Measurements from ENCODE around the gene ZNF521. TPM values are rescaled to one million over a fixed set of nuclear protein-coding genes. Genes with fewer than 3 reads are reported as not detected.
A peak's percentile ranks its signal among the peaks of the same experiment; 100 is the strongest.

ZNF521 gene
- total RNA-seq, 1 donor from 2014 or later: 48.0 TPM

DNA sequence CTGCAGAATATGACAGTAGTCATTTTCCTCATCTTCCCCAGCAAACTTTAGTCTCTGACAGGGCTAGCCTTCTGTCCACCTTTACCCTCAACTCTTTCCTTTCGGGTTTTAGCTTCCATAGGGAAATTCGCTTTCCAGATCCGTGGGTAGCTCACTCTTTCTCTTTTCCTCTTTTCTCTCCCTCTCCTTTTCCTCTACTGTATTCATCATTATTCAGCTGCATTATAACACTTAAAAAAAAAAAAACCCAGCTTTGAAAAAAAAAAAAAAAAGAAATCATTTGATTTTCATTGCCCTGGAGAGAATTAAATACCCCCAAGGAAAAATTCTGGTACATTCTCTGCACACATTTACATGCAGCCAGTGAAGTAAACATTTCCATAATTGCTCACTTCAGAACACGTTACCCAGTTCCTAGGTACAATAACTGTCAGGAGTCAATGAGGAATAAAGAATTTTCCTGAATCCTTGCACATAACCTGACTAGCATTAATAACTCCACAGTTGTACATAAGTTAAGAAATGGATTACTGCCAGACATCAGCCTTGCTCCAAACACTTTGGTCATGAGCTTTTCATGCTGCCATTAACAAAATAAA lies 63.5 kb downstream of the ZNF521 start:
- no peak for DNase-seq (ENCODE audit: low read depth)
- Histone ChIP-seq H2AFZ (ENCODE audit: low read depth, low read length) (no peak overlapping the region), H3K9ac (ENCODE audit: low read length) (peak overlapping the region; percentile 59), H3K36me3 (ENCODE audit: insufficient read depth, low read length) (no peaks in the 10 kb centered on the region), H3K4me3 (ENCODE audit: insufficient read depth, low read depth, low read length) (peak overlapping the region; percentile 43), H3K4me2 (ENCODE audit: low read length) (peak overlapping the region; percentile 79), H3K79me2 (ENCODE audit: insufficient read depth, low read length) (no peaks in the 10 kb centered on the region), H3K9me3 (ENCODE audit: insufficient read depth, low read depth, low read length) (no peaks in the 10 kb centered on the region), H4K20me1 (ENCODE audit: insufficient read depth, low read length) (no peaks in the 10 kb centered on the region), H3K4me1 (ENCODE audit: insufficient read depth, low read length) (peaks cover 20% of the 10 kb centered on the region), H3K27ac (ENCODE audit: low read depth, low read length) (peak overlapping the region; percentile 86), H3K27me3 (ENCODE audit: insufficient read depth, low read length) (no peaks in the 10 kb centered on the region)
- Mint-ChIP-seq H3K27ac (ENCODE audit: unreplicated experiment) (peak overlapping the region; percentile 97), H3K4me1 (ENCODE audit: low read depth, unreplicated experiment) (peaks cover 13% of the 10 kb centered on the region), H3K9me3 (ENCODE audit: unreplicated experiment) (no peaks in the 10 kb centered on the region), H3K27me3 (ENCODE audit: low read depth, unreplicated experiment) (no peaks in the 10 kb centered on the region), H3K4me3 (ENCODE audit: unreplicated experiment) (no peak overlapping the region), H3K36me3 (ENCODE audit: low read depth, unreplicated experiment) (no peaks in the 10 kb centered on the region)
- no peak for FAIRE-seq
- TF ChIP-seq, protein P1, sequence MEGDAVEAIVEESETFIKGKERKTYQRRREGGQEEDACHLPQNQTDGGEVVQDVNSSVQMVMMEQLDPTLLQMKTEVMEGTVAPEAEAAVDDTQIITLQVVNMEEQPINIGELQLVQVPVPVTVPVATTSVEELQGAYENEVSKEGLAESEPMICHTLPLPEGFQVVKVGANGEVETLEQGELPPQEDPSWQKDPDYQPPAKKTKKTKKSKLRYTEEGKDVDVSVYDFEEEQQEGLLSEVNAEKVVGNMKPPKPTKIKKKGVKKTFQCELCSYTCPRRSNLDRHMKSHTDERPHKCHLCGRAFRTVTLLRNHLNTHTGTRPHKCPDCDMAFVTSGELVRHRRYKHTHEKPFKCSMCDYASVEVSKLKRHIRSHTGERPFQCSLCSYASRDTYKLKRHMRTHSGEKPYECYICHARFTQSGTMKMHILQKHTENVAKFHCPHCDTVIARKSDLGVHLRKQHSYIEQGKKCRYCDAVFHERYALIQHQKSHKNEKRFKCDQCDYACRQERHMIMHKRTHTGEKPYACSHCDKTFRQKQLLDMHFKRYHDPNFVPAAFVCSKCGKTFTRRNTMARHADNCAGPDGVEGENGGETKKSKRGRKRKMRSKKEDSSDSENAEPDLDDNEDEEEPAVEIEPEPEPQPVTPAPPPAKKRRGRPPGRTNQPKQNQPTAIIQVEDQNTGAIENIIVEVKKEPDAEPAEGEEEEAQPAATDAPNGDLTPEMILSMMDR (IDR thresholded peaks at IDR 0.05; ENCODE audit: insufficient read depth, low read depth, low read length): no peak
- no peak for TF ChIP-seq EZH2 (IDR thresholded peaks at IDR 0.05; ENCODE audit: insufficient read depth, low read length)

DNA sequence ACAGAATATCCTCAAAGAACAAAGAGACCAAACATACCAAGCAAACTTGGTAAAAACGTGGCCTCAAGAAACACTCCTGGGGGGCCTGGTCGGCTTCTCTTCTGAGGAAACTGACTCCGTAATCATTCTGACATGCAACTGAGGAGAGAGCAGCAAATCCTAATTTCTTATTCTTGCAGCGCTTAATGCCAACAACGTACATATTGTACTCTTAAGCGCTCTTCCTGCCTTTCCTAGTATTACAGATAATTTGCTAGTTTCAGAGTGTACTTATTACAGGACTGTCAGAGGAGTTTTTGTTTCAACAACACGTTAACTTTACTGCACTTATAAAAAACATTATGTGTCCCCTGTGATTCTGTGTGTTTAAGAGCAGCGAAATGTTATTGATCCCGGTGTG lies 64.9 kb downstream of the ZNF521 start:
- DNase-seq (ENCODE audit: low read depth) (no peak), FAIRE-seq (no peak)
- Histone ChIP-seq H3K9ac (ENCODE audit: low read length) (no peak overlapping the region), H3K27me3 (ENCODE audit: insufficient read depth, low read length) (no peaks in the 10 kb centered on the region), H3K4me2 (ENCODE audit: low read length) (no peak overlapping the region), H3K4me1 (ENCODE audit: insufficient read depth, low read length) (peaks cover 20% of the 10 kb centered on the region), H3K36me3 (ENCODE audit: insufficient read depth, low read length) (no peaks in the 10 kb centered on the region), H3K79me2 (ENCODE audit: insufficient read depth, low read length) (no peaks in the 10 kb centered on the region), H3K4me3 (ENCODE audit: insufficient read depth, low read depth, low read length) (no peak overlapping the region), H3K27ac (ENCODE audit: low read depth, low read length) (no peak overlapping the region), H3K9me3 (ENCODE audit: insufficient read depth, low read depth, low read length) (no peaks in the 10 kb centered on the region), H2AFZ (ENCODE audit: low read depth, low read length) (no peak overlapping the region), H4K20me1 (ENCODE audit: insufficient read depth, low read length) (no peaks in the 10 kb centered on the region)
- Mint-ChIP-seq H3K4me3 (ENCODE audit: unreplicated experiment) (no peak overlapping the region), H3K4me1 (ENCODE audit: low read depth, unreplicated experiment) (peaks cover 16% of the 10 kb centered on the region), H3K27me3 (ENCODE audit: low read depth, unreplicated experiment) (no peaks in the 10 kb centered on the region), H3K9me3 (ENCODE audit: unreplicated experiment) (no peaks in the 10 kb centered on the region), H3K27ac (ENCODE audit: unreplicated experiment) (no peak overlapping the region), H3K36me3 (ENCODE audit: low read depth, unreplicated experiment) (no peaks in the 10 kb centered on the region)
- TF ChIP-seq, protein P1 (IDR thresholded peaks at IDR 0.05; ENCODE audit: insufficient read depth, low read depth, low read length): no peak
- no peak for TF ChIP-seq EZH2 (IDR thresholded peaks at IDR 0.05; ENCODE audit: insufficient read depth, low read length)

DNA sequence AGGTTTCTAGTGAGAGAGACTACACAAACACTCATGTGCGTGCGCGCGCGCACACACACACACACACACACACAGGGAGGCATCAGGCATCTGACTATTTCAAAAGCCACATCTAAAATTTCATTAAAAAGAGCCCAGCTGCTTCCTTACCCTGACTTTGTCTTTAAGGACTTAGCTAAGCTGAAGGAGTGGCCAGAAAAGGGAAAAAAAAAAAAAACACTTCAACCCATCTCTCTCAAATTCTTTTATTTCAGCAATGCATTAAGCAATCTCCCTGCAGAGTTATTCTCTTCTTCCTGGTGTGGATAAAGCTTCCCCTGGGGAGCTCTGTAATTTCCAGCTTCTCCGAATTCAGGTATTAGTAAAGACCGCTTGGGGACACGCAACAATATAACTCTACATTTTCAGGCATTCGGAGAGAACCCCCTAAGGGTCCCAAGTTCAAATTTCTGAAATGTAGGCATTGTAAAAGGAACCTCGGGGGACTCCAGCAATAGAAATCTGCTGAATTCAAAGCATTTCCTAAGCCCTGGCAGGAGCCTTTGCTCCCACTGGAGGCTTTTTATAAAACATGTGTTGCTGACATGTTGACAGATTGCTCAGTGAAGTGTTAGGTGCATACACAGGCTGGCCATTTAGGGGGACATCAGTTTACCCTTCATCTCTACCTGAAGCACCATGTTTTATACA lies 67.0 kb downstream of the ZNF521 start:
- H3K4me1 Mint-ChIP-seq (ENCODE audit: low read depth, unreplicated experiment): peaks cover 18% of the 10 kb centered on the region
- Histone ChIP-seq H3K9ac (ENCODE audit: low read length) (no peak overlapping the region), H3K27ac (ENCODE audit: low read depth, low read length) (no peak overlapping the region), H3K36me3 (ENCODE audit: insufficient read depth, low read length) (no peaks in the 10 kb centered on the region), H3K27me3 (ENCODE audit: insufficient read depth, low read length) (no peaks in the 10 kb centered on the region), H3K4me1 (ENCODE audit: insufficient read depth, low read length) (peaks cover 22% of the 10 kb centered on the region), H3K9me3 (ENCODE audit: insufficient read depth, low read depth, low read length) (no peaks in the 10 kb centered on the region), H4K20me1 (ENCODE audit: insufficient read depth, low read length) (no peaks in the 10 kb centered on the region), H2AFZ (ENCODE audit: low read depth, low read length) (no peak overlapping the region), H3K79me2 (ENCODE audit: insufficient read depth, low read length) (no peaks in the 10 kb centered on the region), H3K4me3 (ENCODE audit: insufficient read depth, low read depth, low read length) (no peak overlapping the region), H3K4me2 (ENCODE audit: low read length) (peak overlapping the region; percentile 31)
- FAIRE-seq: peak; percentile 20
- H3K36me3 Mint-ChIP-seq (ENCODE audit: low read depth, unreplicated experiment): no peaks in the 10 kb centered on the region
- no peak overlapping the region for H3K4me3 Mint-ChIP-seq (ENCODE audit: unreplicated experiment)
- DNase-seq (ENCODE audit: low read depth): peak; percentile 14
- TF ChIP-seq, protein P1 (IDR thresholded peaks at IDR 0.05; ENCODE audit: insufficient read depth, low read depth, low read length): no peak
- no peak for TF ChIP-seq EZH2 (IDR thresholded peaks at IDR 0.05; ENCODE audit: insufficient read depth, low read length)
- no peak overlapping the region for H3K27ac Mint-ChIP-seq (ENCODE audit: unreplicated experiment)
- H3K27me3 Mint-ChIP-seq (ENCODE audit: low read depth, unreplicated experiment): no peaks in the 10 kb centered on the region
- no peaks in the 10 kb centered on the region for H3K9me3 Mint-ChIP-seq (ENCODE audit: unreplicated experiment)
